NCI-H128 (cell line): ENCODE results near the gene CD200.

Experiments used
- DNase-seq: peaks from one replicate; lab custom pipeline; 2025; ENCODE audit not compliant: unreplicated experiment; lab: John Stamatoyannopoulos, UW

Gene CD200

DNA sequence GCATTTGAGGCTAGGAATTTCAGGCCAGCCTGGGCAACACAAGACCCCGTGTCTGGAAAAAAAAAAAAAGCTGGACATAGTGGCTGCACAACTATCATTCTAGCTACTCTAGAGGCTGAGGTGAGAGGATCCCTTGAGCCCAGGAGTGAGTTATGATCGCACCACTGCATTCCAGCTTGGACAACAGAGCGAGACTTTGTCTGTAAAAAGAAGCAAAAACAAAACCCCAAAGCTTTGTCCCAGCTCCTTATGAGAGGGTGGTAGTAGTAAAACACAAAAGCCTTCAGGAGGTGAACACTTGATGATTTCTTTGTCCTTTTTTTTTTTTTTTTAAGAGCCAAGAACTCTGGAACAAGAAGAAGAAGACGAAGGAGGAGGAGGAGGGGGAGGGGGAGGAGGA lies 1.1 kb upstream of the CD200 start:
- DNase-seq, result no peak

DNA sequence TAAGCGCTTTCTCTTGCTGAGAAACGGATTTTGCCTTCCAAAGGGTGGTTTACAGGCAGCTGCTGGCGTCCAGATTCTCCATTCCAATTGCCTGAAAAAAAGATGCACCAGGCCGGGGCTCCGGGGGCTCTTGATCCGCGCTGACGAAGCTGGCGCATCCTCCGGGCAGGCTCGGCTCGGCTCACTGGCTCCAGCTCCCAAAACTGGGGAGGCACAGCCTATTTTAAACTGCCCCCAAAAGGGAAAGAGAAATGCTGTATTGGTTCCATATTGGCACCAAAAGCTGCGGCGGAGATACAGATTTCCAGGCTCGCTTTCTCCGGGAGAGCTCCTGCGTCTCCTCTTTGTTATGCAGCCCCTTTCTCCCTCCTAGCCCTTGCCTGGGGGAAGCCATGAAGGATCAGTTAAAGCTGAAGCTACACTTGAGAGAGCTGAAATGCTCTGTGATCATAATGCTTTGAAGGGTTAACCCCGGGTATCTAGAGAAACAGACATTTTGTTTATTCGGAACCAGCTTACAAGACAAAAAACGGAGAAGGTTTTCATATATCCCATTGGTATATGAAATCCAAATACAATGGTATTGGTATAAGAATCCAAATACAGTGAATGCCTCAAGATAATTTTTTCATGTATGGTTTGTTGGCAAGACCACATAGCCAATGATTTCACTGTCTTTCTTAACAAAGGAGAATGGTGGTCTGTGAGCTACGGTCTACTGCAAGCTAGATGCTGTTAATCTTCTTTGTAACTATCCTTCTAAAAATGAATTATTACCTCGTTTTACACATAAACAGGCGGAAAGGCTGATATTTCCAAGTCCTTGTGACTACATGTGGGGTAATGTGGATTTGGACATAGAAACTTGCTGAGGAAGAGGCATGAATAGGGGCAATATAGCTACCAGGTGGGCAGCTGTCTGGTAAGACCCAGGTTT lies 693 bp downstream of the CD200 start:
- DNase-seq, result peak; percentile 42

DNA sequence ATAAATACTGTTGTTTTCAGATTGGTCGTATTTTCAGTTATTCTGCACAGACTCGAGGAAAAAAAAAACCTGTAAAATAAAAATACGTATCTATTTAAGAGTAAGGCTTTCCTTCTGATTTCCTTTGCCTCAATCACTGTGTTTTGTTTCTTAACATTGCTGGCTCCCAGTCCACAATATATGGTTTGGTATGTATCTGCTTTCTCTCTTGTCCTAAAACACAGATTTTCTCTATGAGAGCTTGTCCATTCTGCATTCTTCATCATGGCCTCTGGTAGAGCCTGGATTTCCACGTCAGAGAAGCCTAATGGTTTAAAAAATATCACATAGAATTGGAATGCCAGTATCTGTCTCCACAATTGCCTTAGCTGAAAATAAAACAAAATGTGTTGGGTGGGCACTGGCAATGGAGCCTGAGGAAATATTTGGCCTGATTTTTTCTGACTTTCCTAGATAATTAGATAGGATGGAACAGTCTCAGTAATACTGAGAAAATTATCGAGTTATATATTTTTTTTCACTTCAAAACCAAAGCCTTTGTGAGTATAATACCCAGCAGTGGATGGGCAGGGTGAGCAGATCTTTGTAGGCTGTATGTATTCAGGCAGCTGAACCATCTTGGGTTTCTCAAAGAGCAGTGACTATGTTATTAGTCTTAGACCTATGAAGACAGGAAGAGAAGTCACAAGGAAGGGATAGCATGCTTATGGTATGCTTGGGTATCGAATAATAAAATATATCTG lies 1.9 kb downstream of the CD200 start:
- no peak for DNase-seq

DNA sequence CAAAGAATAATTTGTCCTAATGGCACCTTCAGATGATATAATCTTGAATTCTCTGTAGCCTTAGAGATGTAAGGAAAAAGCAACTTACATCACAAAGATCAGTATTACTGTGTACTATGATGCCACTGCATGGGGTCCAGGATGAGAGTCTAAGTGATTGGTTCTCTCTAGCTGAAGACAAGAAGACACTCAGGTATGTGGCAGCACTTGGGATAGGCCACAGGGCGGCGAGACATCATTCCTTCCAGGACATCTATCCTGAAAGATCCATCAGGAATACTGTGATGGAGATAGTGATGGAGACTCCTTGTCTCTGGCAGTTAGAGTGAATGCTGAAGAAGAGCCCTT lies 2.5 kb downstream of the CD200 start:
- no peak for DNase-seq

DNA sequence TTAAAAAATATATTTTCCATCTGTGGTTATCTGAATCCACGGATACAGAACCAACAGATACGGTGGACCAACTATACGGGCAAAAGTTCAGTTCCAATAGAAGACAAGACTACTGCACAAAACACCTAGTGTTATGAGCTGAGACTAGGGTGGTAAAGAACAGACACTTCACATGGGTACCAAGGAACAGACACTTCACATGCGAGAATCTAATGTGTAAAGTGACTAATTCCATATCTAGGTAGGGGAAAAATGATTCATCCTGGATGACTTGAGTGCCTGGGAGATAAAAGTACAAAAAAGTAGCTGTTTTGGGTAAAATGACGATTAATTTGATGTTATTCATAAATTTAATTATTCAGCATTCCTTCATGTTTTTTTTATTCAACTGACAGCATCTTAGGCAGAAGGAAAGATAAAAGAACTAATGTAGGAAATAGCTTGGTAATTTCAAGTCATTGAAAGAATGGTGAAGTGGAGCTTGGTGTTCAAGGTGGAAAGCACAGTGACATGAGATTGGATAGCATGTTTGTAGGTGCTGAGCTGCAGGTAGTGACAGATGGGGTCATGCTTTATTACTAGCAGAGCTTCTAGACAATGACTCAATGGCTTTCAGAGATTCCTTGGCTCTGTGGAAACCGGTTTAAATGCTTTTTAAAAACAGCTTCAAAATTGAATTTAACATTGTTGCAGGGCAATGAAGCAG lies 5.2 kb downstream of the CD200 start:
- DNase-seq, result no peak

DNA sequence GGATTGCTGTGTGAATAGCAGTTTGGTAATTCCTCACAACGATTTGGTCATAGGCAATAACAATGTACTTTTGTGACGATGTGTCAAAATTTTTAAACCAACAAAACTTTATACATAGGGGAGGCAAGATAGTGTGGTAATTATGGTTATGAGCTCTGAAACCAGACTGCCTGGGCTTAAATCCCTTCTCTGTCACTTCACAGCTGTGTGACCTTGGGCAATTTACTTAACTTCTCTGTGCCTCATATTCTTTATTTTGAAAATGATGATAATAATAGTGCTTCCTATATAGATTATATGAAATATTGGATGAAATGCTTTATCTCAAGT lies 5.7 kb downstream of the CD200 start:
- DNase-seq, result no peak

DNA sequence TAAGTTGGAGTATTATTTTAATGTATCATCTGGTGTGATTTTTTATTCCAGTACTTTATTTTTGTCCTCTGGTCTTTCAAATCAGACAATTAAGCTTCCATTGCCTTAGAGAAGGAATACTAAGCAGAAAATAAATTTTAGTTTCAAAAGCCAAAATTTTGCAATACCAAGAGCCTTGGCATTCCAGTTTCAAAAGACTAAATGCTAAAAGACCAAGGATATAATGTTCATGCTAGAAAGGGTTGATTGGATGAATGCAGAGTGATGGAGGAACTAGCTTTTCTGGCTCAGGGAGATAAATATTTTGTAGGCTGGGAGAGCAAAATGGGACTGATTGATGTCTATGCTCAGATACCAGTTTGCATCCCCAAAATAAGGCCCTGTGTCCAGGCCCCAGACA lies 6.2 kb downstream of the CD200 start:
- no peak for DNase-seq

DNA sequence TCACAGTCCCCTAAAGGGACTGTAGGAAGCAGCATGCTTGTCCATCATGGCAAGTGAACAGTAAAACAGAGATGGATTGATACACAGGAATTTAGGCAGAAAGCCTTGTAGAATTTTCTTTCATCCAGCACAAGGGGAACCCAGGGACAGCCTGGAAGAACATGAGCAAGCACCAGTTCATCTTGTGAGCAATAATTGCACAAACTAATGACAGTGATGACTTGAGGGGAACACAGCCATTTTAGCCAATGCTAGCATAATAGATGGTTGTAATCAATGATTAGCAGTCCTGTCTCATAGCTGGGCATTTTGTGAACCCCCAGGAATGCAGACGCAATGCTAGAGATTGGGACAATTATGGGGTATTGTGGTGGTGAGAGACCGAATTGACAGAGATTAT lies 6.7 kb downstream of the CD200 start:
- no peak for DNase-seq

DNA sequence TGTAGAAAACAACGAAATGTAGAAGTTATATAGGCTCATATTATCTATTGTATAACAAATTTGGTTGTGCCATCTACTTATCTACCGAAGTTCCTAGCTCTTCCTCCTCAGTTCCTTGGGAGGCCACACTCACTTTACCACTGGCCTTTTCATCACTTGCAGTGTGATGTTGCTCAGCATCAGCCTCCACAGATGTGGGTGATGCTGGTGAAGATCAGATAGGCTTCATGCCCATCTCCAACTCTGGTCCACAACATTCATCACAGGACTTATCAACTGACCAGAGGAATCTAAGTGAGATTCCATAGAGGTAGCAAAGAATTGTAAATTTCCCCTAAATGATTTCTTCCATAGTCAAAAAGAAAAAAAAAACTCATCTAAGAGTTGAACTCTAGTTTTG lies 8.4 kb downstream of the CD200 start:
- DNase-seq, result no peak

DNA sequence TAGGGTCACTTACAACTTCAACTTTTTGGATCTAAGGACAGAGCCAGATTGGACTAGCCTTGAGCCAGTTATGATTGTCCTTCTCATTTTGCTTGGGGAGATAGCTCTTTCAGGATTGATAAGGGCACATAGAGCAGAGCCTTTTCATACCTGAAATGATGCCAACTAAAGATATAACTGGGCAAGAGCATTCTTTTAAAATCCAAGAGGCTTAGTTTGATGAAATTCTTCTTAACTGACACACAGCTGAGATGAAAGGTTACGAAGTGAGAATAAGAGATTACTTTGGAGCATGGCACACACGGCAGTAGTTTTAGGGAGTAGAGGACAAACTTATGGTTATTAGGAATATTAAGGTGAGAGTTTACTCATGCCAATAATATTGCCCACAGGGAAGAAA lies 12.7 kb downstream of the CD200 start:
- DNase-seq, result no peak

DNA sequence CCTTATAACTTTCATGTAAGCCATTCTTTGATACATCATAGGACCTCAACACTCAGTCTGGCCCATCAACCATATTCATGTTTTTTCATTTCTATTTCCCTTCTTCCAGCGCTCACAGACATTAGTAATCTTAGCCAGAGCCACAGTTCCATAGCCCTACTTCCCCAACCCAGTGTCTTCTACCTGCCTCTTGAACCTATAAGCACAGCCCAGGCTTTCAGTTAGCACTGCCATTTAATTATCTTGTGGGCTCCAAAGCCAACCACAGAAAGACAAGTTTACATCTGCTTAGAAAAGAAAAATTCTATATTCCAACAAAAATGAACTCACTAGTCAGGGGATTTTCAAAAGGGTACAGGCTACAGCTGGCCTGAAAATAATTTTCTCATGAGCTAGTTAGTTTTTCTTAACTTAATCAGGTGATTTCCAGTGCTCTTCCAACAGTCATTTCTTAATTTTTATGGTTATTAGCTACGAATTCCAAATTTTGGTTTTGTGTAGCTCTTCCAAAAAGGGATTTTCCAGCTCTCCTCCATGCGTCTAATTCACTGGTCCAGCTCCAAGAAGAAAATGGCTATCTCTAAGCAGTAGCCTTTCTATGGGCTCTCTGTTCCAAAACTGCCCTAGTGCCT lies 13.7 kb downstream of the CD200 start:
- no peak for DNase-seq

DNA sequence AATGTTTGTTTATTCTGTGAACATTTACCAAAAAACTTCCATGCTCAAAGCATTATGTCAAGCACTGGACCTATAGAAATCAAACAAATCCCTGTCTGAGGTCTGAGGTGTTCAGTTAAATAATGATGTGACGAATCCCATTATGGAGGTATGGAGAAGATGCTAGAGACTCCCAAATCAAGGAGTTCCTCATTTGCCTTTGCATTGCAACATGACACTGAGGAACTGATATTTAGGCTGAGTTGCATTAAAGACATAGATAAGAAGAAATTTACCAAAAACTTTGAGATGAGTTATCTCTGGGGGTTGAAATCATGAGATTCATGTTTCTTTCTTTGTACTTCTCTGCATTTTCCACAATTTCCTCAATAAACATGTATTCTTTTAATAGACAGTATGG lies 16.0 kb downstream of the CD200 start:
- DNase-seq, result no peak

DNA sequence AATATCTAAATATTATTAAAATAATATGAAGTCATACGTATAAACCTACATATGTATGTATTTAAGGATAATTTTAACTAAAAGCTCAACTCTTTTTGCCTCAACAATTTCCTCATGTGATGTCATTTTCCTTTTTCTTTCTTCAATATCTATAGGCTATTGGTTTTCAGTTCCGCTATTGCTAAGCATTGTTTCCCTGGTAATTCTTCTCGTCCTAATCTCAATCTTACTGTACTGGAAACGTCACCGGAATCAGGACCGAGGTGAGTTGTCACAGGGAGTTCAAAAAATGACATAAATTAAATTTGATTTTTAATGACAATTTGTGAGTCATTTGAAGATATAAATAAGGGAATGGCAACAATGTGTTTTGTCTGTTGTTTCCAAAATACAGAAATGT lies 16.6 kb downstream of the CD200 start:
- no peak for DNase-seq

DNA sequence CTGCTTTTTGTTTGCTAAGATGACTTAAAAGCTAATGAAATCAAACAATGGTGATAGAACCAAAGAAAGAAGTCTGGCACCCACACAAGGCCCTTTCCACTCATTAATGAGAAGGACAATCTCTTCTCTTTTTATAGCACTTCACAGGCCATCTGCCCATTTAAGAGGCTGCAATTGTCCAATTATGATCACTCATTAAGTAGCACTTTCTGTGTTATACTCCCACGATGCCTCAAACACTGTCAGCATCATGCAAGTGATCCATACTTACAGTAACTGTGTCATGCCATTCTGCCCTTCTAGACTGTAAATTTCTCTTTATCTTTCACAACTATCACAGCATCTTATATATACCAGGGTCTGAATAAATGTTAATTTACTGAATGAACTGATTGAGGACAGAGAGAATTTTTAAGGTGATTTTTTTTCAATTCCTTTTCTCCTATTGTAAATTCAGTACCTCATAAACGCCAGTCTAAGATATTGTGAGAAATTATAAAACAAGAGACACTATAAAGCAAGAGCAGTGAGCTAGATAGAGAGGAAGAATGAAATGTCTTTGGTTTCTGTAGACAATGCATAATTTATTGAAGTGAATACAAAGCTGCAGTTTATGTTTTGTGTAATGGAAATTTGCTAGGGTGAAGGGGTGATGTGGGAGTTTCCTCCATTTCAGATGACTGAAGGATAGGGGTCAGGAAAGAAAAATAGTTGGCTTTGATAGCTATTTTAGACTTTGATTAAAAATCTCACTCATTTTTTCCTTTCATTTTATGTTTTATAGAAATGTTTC lies 17.3 kb downstream of the CD200 start:
- DNase-seq, result no peak

DNA sequence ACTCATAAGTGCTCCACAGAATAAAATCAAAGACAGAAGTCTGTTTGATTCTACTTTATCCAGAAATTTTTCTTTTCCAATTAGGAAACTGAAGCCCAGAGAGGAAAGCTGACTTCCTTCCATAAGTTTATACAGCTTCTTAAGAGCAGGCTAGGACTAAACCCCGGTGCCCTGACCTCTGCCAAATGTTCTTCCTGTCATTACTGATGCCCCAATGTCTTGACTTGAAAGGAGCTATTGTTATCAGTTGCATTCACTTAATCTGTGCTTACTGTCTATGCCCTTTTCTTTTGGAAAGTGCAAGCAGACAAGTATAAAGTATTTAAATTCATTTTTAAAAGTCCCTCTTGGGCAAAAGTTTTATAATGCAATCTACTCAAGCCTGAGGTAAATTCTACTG lies 18.1 kb downstream of the CD200 start:
- DNase-seq, result no peak

DNA sequence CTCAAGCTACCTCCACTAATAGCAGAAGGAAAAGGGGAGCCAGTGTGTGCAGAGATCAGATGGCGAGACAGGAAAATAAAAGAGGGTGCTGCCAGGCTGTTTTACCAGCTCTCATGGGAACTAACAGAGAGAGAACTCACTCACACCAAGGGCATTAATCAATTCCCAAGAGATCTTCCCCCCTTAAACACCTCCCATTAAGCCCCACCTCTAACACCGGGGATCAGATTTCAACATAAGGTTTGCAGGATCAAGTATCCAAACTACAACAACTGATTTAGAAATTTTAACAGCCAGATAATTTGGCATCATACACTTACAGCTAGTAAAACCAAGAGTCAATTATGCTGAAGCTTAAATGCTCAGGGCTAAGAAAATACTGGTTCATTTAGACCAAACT lies 18.9 kb downstream of the CD200 start:
- peak; percentile 21 for DNase-seq

DNA sequence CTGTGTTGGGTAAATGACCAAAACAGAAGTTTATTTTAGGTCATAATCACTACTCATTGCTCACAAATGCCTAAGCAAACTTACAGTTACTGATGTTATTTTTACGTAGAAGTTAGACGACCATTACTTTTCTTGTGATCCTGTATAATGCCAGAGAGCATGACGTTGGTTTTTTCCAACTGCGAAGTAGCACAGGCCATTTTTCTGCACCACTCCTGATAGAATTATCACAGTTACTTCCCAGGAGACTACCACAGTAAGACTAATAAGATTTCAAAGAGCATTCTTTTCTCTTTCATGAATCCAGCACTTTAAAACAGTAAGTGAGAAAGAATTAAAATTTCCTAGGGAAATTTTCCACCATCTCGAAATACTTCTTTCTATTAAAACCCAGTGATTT lies 19.8 kb downstream of the CD200 start:
- no peak for DNase-seq

DNA sequence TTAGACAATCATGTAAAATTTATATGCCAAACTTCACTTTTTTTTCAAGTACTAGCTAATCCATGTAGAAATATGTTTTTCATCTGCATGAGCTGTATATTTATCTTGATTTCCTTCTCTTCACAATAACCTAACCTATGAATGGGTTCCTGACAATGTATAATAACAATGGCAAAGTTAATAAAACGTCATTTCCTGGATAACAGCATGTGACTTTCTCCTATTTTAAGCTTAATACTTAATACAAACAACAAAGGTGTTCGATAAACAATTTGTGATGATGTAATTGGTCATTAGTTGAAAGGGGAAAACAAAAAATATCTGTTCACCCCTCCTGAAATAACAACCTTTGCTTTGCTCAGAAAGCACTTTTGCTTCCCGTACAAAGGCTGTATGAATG lies 20.4 kb downstream of the CD200 start:
- no peak for DNase-seq

DNA sequence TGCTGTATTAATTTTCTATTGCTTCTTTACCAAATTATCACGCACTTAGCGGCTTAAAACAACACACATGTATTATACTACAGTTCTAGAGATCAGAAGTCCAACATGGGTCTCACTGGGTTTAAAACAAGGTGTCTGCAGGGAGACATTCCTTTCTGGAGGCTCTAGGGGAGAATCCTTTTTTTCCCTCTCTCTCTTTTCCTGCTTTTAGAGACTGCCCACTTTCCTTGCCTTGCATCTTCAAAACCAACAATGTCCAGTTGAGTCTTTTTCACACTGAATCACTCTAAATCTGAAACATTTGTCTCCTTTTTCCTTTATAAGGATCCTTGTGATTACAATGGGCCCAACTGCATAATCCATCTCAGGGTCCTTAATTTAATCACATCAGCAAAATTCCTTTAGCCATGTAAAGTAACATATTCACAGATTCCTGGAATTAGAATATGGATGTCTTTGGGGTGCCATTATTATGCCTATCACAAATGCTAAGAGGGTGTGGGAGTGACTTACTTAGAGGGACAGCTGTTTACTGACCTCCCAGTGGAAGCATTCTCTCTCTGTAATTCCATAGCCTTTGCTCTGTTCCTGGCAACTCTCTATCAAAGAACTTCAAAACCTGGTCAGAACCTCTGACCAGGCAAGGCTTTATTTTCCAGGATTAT lies 21.8 kb downstream of the CD200 start:
- DNase-seq, result no peak

DNA sequence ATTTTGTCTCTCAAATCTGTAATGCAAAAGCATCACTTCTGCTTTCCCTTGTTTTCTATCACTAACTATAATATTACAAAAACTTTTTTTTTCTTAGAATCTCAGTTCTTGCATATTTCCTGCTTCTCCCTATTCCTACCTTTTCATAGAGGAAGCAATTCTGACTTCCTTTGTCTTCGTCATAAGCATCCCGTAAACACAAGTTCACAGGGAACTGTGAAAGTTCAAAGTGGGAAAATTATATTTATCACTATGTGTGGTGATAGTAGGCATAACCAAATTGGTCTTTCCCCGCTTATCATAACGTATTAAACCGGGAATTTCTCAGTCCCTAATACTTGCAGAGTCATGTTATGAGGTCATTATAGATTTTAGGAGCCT lies 22.3 kb downstream of the CD200 start:
- no peak for DNase-seq
